ENCODE results near the gene OR2H2.

The OR2H2 gene

GRCh38 chr6:29625337-29625930 is 40.5 kb downstream of the OR2H2 start:
- Histone ChIP-seq H3K36me3 (replicated peaks; ENCODE audit: low read depth, low read length) (peaks cover 3% of the 10 kb centered on the region), H3K79me2 (ENCODE audit: low read length) (no peaks in the 10 kb centered on the region), H4K20me1 (ENCODE audit: insufficient read depth, low read length) (no peaks in the 10 kb centered on the region), H3K27me3 (ENCODE audit: low read depth, low read length) (no peaks in the 10 kb centered on the region), H3K27ac (ENCODE audit: low read length) (no peak overlapping the region), H3K4me2 (ENCODE audit: low read length) (no peak overlapping the region), H3K9ac (ENCODE audit: low read length) (no peak overlapping the region), H3K4me3 (ENCODE audit: low read length) (no peak overlapping the region), H3K4me1 (ENCODE audit: low read length) (peaks cover 8% of the 10 kb centered on the region), H2AFZ (ENCODE audit: low read depth, low read length) (no peak overlapping the region), H3K9me3 (ENCODE audit: insufficient read depth, low read length) (no peaks in the 10 kb centered on the region)
- TF ChIP-seq CTCF (IDR thresholded peaks at IDR 0.05; ENCODE audit: low read depth, low read length) = no peak
- no peak for TF ChIP-seq EZH2phosphoT487 (IDR thresholded peaks at IDR 0.05; ENCODE audit: low read depth)

GRCh38 chr6:29626948-29627754 is 42.2 kb downstream of the OR2H2 start:
- no peak overlapping the region for H3K9ac ChIP-seq (ENCODE audit: low read length)
- peak overlapping the region; percentile 57; the same call in 1 of the 2 replicates for H3K4me3 ChIP-seq (ENCODE audit: low read length)
- TF ChIP-seq CTCF (IDR thresholded peaks at IDR 0.05; ENCODE audit: low read depth, low read length) (no peak), EZH2phosphoT487 (IDR thresholded peaks at IDR 0.05; ENCODE audit: low read depth) (no peak)
- peaks cover 9% of the 10 kb centered on the region for H3K36me3 ChIP-seq (replicated peaks; ENCODE audit: low read depth, low read length)
- no peak overlapping the region for H3K27ac ChIP-seq (ENCODE audit: low read length)
- H3K9me3 ChIP-seq (ENCODE audit: insufficient read depth, low read length) = no peaks in the 10 kb centered on the region
- H3K4me2 ChIP-seq (ENCODE audit: low read length) = peak overlapping the region; percentile 52; the same call in 1 of the 2 replicates
- H4K20me1 ChIP-seq (ENCODE audit: insufficient read depth, low read length) = peaks cover 7% of the 10 kb centered on the region; the same call in 1 of the 2 replicates
- H3K79me2 ChIP-seq (ENCODE audit: low read length) = no peaks in the 10 kb centered on the region
- H2AFZ ChIP-seq (ENCODE audit: low read depth, low read length) = no peak overlapping the region
- H3K4me1 ChIP-seq (ENCODE audit: low read length) = peaks cover 12% of the 10 kb centered on the region
- no peaks in the 10 kb centered on the region for H3K27me3 ChIP-seq (ENCODE audit: low read depth, low read length)

- no peaks in the 10 kb centered on the region for H3K9me3 ChIP-seq (ENCODE audit: insufficient read depth, low read length)
- H3K36me3 ChIP-seq (replicated peaks; ENCODE audit: low read depth, low read length) = peaks cover 9% of the 10 kb centered on the region
- no peaks in the 10 kb centered on the region for H3K79me2 ChIP-seq (ENCODE audit: low read length)
- H3K27me3 ChIP-seq (ENCODE audit: low read depth, low read length) = no peaks in the 10 kb centered on the region
- peak overlapping the region; percentile 81 for H3K9ac ChIP-seq (ENCODE audit: low read length)
- no peak overlapping the region for H3K27ac ChIP-seq (ENCODE audit: low read length)
- peak overlapping the region; percentile 98 for H3K4me2 ChIP-seq (ENCODE audit: low read length)
- peak overlapping the region; percentile 96 for H3K4me3 ChIP-seq (ENCODE audit: low read length)
- H4K20me1 ChIP-seq (ENCODE audit: insufficient read depth, low read length) = peaks cover 7% of the 10 kb centered on the region; the same call in 1 of the 2 replicates
- no peak for TF ChIP-seq CTCF (IDR thresholded peaks at IDR 0.05; ENCODE audit: low read depth, low read length)
- TF ChIP-seq EZH2phosphoT487 (IDR thresholded peaks at IDR 0.05; ENCODE audit: low read depth) = no peak
- peaks cover 12% of the 10 kb centered on the region for H3K4me1 ChIP-seq (ENCODE audit: low read length)
- peak overlapping the region; percentile 30; the same call in 1 of the 2 replicates for H2AFZ ChIP-seq (ENCODE audit: low read depth, low read length)
Observed at GRCh38 chr6:29627755-29628418, 43.0 kb downstream of the OR2H2 start.

Measured in OCI-LY3 (cell line).